ENCODE results near the gene MLLT10.
"Not testable (repeated sequence)": the region's sequence is repeated elsewhere in the genome, so short reads cannot be mapped to it uniquely, and the experiment has no call there.

The MLLT10 gene

GRCh38 chr10:21705142-21705827 lies 171.3 kb downstream of the MLLT10 start:
- no peak for DNase-seq
- Mint-ChIP-seq H3K9me3 (peaks cover 10% of the 10 kb centered on the region), H3K27me3 (no peaks in the 10 kb centered on the region), H3K4me1 (ENCODE audit: low read depth) (peaks cover 51% of the 10 kb centered on the region), H3K36me3 (ENCODE audit: low read depth) (peaks cover 63% of the 10 kb centered on the region), H3K27ac (no peak overlapping the region), H3K4me3 (no peak overlapping the region)

- H3K27me3 Mint-ChIP-seq, result no peaks in the 10 kb centered on the region
- H3K4me3 Mint-ChIP-seq, result no peak overlapping the region
- no peak overlapping the region for H3K27ac Mint-ChIP-seq
- no peak for DNase-seq
- H3K36me3 Mint-ChIP-seq (ENCODE audit: low read depth), result peaks cover 62% of the 10 kb centered on the region
- H3K9me3 Mint-ChIP-seq, result peaks cover 5% of the 10 kb centered on the region
- peaks cover 53% of the 10 kb centered on the region for H3K4me1 Mint-ChIP-seq (ENCODE audit: low read depth)
These were observed 171.8 kb downstream of the MLLT10 start for GRCh38 chr10:21705828-21706176.

- no peak for DNase-seq
- no peaks in the 10 kb centered on the region for H3K27me3 Mint-ChIP-seq
- H3K27ac Mint-ChIP-seq, result no peak overlapping the region
- peaks cover 63% of the 10 kb centered on the region for H3K36me3 Mint-ChIP-seq (ENCODE audit: low read depth)
- H3K4me1 Mint-ChIP-seq (ENCODE audit: low read depth), result peaks cover 46% of the 10 kb centered on the region
- H3K4me3 Mint-ChIP-seq, result no peak overlapping the region
- no peaks in the 10 kb centered on the region for H3K9me3 Mint-ChIP-seq
These were observed 173.5 kb downstream of the MLLT10 start for GRCh38 chr10:21707498-21707897.

GRCh38 chr10:21712975-21713374 lies 178.9 kb downstream of the MLLT10 start:
- DNase-seq, result no peak
- Mint-ChIP-seq H3K4me3 (no peak overlapping the region), H3K27ac (no peak overlapping the region), H3K36me3 (ENCODE audit: low read depth) (peaks cover 75% of the 10 kb centered on the region), H3K9me3 (no peaks in the 10 kb centered on the region), H3K4me1 (ENCODE audit: low read depth) (peaks cover 13% of the 10 kb centered on the region), H3K27me3 (no peaks in the 10 kb centered on the region)

GRCh38 chr10:21715531-21716195 lies 181.6 kb downstream of the MLLT10 start:
- Mint-ChIP-seq H3K27ac (no peak overlapping the region), H3K4me3 (no peak overlapping the region), H3K4me1 (ENCODE audit: low read depth) (peaks cover 15% of the 10 kb centered on the region), H3K27me3 (no peaks in the 10 kb centered on the region), H3K36me3 (ENCODE audit: low read depth) (peaks cover 74% of the 10 kb centered on the region), H3K9me3 (no peaks in the 10 kb centered on the region)
- no peak for DNase-seq

- H3K4me3 Mint-ChIP-seq, DNase-seq, H3K27ac Mint-ChIP-seq, H3K9me3 Mint-ChIP-seq, H3K27me3 Mint-ChIP-seq: not testable (repeated sequence)
- H3K4me1 Mint-ChIP-seq (ENCODE audit: low read depth), result peaks cover 11% of the 10 kb centered on the region
- peaks cover 71% of the 10 kb centered on the region for H3K36me3 Mint-ChIP-seq (ENCODE audit: low read depth)
These were observed 183.5 kb downstream of the MLLT10 start for GRCh38 chr10:21717437-21718054.

- H3K4me1 Mint-ChIP-seq (ENCODE audit: low read depth), result peaks cover 23% of the 10 kb centered on the region
- no peaks in the 10 kb centered on the region for H3K9me3 Mint-ChIP-seq
- no peak for DNase-seq
- no peak overlapping the region for H3K4me3 Mint-ChIP-seq
- H3K27me3 Mint-ChIP-seq, result no peaks in the 10 kb centered on the region
- no peak overlapping the region for H3K27ac Mint-ChIP-seq
- H3K36me3 Mint-ChIP-seq (ENCODE audit: low read depth), result peaks cover 67% of the 10 kb centered on the region
These were observed 185.5 kb downstream of the MLLT10 start for GRCh38 chr10:21719502-21719901.

GRCh38 chr10:21720090-21720489 lies 186.1 kb downstream of the MLLT10 start:
- no peak for DNase-seq
- H3K4me1 Mint-ChIP-seq (ENCODE audit: low read depth), result peaks cover 29% of the 10 kb centered on the region
- H3K27ac Mint-ChIP-seq, result peak overlapping the region; percentile 3
- no peak overlapping the region for H3K4me3 Mint-ChIP-seq
- H3K36me3 Mint-ChIP-seq (ENCODE audit: low read depth), result peaks cover 67% of the 10 kb centered on the region
- H3K9me3 Mint-ChIP-seq, result no peaks in the 10 kb centered on the region
- H3K27me3 Mint-ChIP-seq, result no peaks in the 10 kb centered on the region

- no peak for DNase-seq
- Mint-ChIP-seq H3K9me3 (no peaks in the 10 kb centered on the region), H3K4me1 (ENCODE audit: low read depth) (peaks cover 30% of the 10 kb centered on the region), H3K36me3 (ENCODE audit: low read depth) (peaks cover 59% of the 10 kb centered on the region), H3K27me3 (no peaks in the 10 kb centered on the region), H3K4me3 (no peak overlapping the region), H3K27ac (no peak overlapping the region)
These were observed 187.1 kb downstream of the MLLT10 start for GRCh38 chr10:21721000-21721665.

- Mint-ChIP-seq H3K36me3 (ENCODE audit: low read depth) (peaks cover 61% of the 10 kb centered on the region), H3K4me3 (no peak overlapping the region), H3K9me3 (no peaks in the 10 kb centered on the region), H3K27me3 (no peaks in the 10 kb centered on the region), H3K4me1 (ENCODE audit: low read depth) (peaks cover 35% of the 10 kb centered on the region), H3K27ac (no peak overlapping the region)
- DNase-seq, result no peak
These were observed 188.2 kb downstream of the MLLT10 start for GRCh38 chr10:21722209-21722608.

- no peak for DNase-seq
- Mint-ChIP-seq H3K9me3 (no peaks in the 10 kb centered on the region), H3K4me1 (ENCODE audit: low read depth) (peaks cover 41% of the 10 kb centered on the region), H3K36me3 (ENCODE audit: low read depth) (peaks cover 65% of the 10 kb centered on the region), H3K4me3 (no peak overlapping the region), H3K27me3 (no peaks in the 10 kb centered on the region), H3K27ac (no peak overlapping the region)
These were observed 190.1 kb downstream of the MLLT10 start for GRCh38 chr10:21724020-21724589.

- Mint-ChIP-seq H3K4me3 (no peak overlapping the region), H3K4me1 (ENCODE audit: low read depth) (peaks cover 38% of the 10 kb centered on the region), H3K9me3 (no peaks in the 10 kb centered on the region), H3K27ac (no peak overlapping the region), H3K27me3 (no peaks in the 10 kb centered on the region), H3K36me3 (ENCODE audit: low read depth) (peaks cover 65% of the 10 kb centered on the region)
- DNase-seq, result no peak
These were observed 190.8 kb downstream of the MLLT10 start for GRCh38 chr10:21724687-21725367.

GRCh38 chr10:21726601-21727225 lies 192.7 kb downstream of the MLLT10 start:
- H3K4me3 Mint-ChIP-seq, result no peak overlapping the region
- no peak for DNase-seq
- no peaks in the 10 kb centered on the region for H3K27me3 Mint-ChIP-seq
- no peak overlapping the region for H3K27ac Mint-ChIP-seq
- peaks cover 33% of the 10 kb centered on the region for H3K4me1 Mint-ChIP-seq (ENCODE audit: low read depth)
- H3K36me3 Mint-ChIP-seq (ENCODE audit: low read depth), result peaks cover 69% of the 10 kb centered on the region
- no peaks in the 10 kb centered on the region for H3K9me3 Mint-ChIP-seq
